SK-N-MC (cell line): ENCODE results near the gene MTUS2.

Experiments used
- EZH2 ChIP-seq: fragments of 200-600 bp; sonication (generic); IDR thresholded peaks from one replicate; pipeline ENCODE4 v1.6.1; 2017; ENCODE audit warnings: antibody characterized with exemption
- POLR2AphosphoS5 ChIP-seq: IDR thresholded peaks from 2 replicates; pipeline ENCODE4 v1.6.1; 2012; ENCODE audit warnings: mild to moderate bottlenecking, low read depth, low read length, borderline replicate concordance

DNA sequence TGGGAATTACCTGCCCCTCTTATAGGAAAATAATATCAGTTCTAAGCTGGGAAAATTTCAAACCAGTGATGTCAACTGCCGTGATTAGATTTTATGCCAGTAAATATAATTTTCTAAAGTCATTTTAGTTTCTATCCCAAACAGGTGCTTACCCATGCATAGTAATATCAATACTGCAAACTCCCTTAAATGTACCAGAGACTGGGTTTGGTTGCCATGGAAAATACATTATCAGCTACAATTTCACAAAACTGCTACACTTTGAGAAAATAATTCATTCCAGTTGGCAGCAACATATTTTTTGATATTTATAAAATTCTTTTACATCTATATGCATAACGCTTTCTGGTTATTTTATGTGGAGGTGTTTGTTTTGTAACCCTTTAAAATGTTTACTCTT is 631.8 kb downstream of the MTUS2 start:
- TF ChIP-seq POLR2AphosphoS5 (no peak), EZH2 (no peak)
